SK-N-SH treated with all-trans-retinoic acid at 6 μM for 48 hours (cell line): ENCODE data around the gene ACSL5.

Source experiments
- ATAC-seq: fragments of 200-7000 bp; cut with Tn5 transposase; 3 replicates; pipeline ENCODE4 v1.9.1; 2020; ENCODE audit warnings: mild to moderate bottlenecking, moderate library complexity
- ARNTL ChIP-seq: fragments of 450-650 bp; formaldehyde crosslinking; IDR thresholded peaks from 2 replicates; pipeline ENCODE4 v1.5.0; 2020; ENCODE audit warnings: low read depth, mild to moderate bottlenecking, moderate library complexity, borderline replicate concordance
- BACH2 ChIP-seq: fragments of 250-450 bp; sonication (Bioruptor Pico); IDR thresholded peaks from 2 replicates; pipeline ENCODE4 v1.9.0; 2021; ENCODE audit warnings: mild to moderate bottlenecking, borderline replicate concordance
- CSDC2 ChIP-seq: fragments of 250-450 bp; sonication (Bioruptor Pico); IDR thresholded peaks from 2 replicates; pipeline ENCODE4 v1.5.0; 2020; ENCODE audit warnings: mild to moderate bottlenecking, moderate library complexity
- ESRRG ChIP-seq: fragments of 250-450 bp; sonication (Bioruptor Pico); IDR thresholded peaks from 2 replicates; pipeline ENCODE4 v1.6.1; 2021; ENCODE audit warnings: mild to moderate bottlenecking
- GLIS3 ChIP-seq: fragments of 250-450 bp; sonication (Bioruptor Pico); IDR thresholded peaks from 2 replicates; pipeline ENCODE4 v1.5.0; 2020; ENCODE audit warnings: mild to moderate bottlenecking, moderate library complexity
- ISL1 ChIP-seq: fragments of 250-450 bp; sonication (Bioruptor Pico); IDR thresholded peaks from 2 replicates; pipeline ENCODE4 v2.1.2; 2022; ENCODE audit warnings: mild to moderate bottlenecking, moderate library complexity
- OSR1 ChIP-seq: fragments of 250-450 bp; sonication (Bioruptor Pico); IDR thresholded peaks from 2 replicates; pipeline ENCODE4 v1.8.0; 2022; ENCODE audit warnings: moderate library complexity, mild to moderate bottlenecking, inconsistent platforms
- PPARA ChIP-seq: fragments of 250-450 bp; sonication (Bioruptor Pico); IDR thresholded peaks from 2 replicates; pipeline ENCODE4 v1.5.0; 2020; ENCODE audit warnings: mild to moderate bottlenecking, borderline replicate concordance
- RARB ChIP-seq: fragments of 250-450 bp; sonication (Bioruptor Pico); IDR thresholded peaks from 2 replicates; pipeline ENCODE4 v1.8.0; 2021; ENCODE audit warnings: mild to moderate bottlenecking, moderate library complexity
- TCF4 ChIP-seq: fragments of 250-450 bp; sonication (Bioruptor Pico); IDR thresholded peaks from 2 replicates; pipeline ENCODE4 v1.8.0; 2021; ENCODE audit warnings: mild to moderate bottlenecking, moderate library complexity, borderline replicate concordance
- TOX ChIP-seq: fragments of 250-450 bp; sonication (Bioruptor Pico); IDR thresholded peaks from 2 replicates; pipeline ENCODE4 v1.8.0; 2021; ENCODE audit warnings: mild to moderate bottlenecking, moderate library complexity, borderline replicate concordance
- ZC3H10 ChIP-seq: fragments of 250-450 bp; sonication (Bioruptor Pico); IDR thresholded peaks from 2 replicates; pipeline ENCODE4 v1.5.1; 2021; ENCODE audit warnings: mild to moderate bottlenecking, moderate library complexity
- ZFP3 ChIP-seq: fragments of 250-450 bp; sonication (Bioruptor Pico); IDR thresholded peaks from 2 replicates; pipeline ENCODE4 v1.5.0; 2020; ENCODE audit warnings: mild to moderate bottlenecking, moderate library complexity
- ZFP30 ChIP-seq: fragments of 450-650 bp; formaldehyde crosslinking; IDR thresholded peaks from 2 replicates; pipeline ENCODE4 v1.5.0; 2022; ENCODE audit warnings: mild to moderate bottlenecking, moderate library complexity
- ZNF565 ChIP-seq: fragments of 450-650 bp; formaldehyde crosslinking; conservative IDR thresholded peaks from 2 replicates; pipeline ENCODE4 v1.5.0; 2020; ENCODE audit warnings: low read depth, mild to moderate bottlenecking, moderate library complexity
- ZNF8 ChIP-seq: fragments of 450-650 bp; formaldehyde crosslinking; IDR thresholded peaks from 2 replicates; pipeline ENCODE4 v1.5.0; 2020; ENCODE audit warnings: mild to moderate bottlenecking, moderate library complexity
- TF ChIP-seq, protein P1 (sequence below): fragments of 250-450 bp; sonication (Bioruptor Pico); IDR thresholded peaks from 2 replicates; pipeline ENCODE4 v1.5.1; 2020; ENCODE audit warnings: low read depth, mild to moderate bottlenecking, moderate library complexity
- TF ChIP-seq, protein P2 (sequence below): fragments of 250-450 bp; sonication (Bioruptor Pico); IDR thresholded peaks from 2 replicates; pipeline ENCODE4 v1.5.0; 2020; ENCODE audit warnings: mild to moderate bottlenecking, moderate library complexity
- TF ChIP-seq, protein P3 (sequence below): fragments of 250-450 bp; sonication (Bioruptor Pico); IDR thresholded peaks from 2 replicates; pipeline ENCODE4 v1.8.0; 2020; ENCODE audit warnings: mild to moderate bottlenecking, moderate library complexity, borderline replicate concordance
- TF ChIP-seq, protein P4 (sequence below): fragments of 250-450 bp; sonication (Bioruptor Pico); IDR thresholded peaks from 2 replicates; pipeline ENCODE4 v1.5.1; 2021; ENCODE audit warnings: mild to moderate bottlenecking, moderate library complexity

Gene ACSL5

GRCh38 chr10:112409299-112409698, 35.4 kb downstream of the ACSL5 start:
- TF ChIP-seq, protein P1, sequence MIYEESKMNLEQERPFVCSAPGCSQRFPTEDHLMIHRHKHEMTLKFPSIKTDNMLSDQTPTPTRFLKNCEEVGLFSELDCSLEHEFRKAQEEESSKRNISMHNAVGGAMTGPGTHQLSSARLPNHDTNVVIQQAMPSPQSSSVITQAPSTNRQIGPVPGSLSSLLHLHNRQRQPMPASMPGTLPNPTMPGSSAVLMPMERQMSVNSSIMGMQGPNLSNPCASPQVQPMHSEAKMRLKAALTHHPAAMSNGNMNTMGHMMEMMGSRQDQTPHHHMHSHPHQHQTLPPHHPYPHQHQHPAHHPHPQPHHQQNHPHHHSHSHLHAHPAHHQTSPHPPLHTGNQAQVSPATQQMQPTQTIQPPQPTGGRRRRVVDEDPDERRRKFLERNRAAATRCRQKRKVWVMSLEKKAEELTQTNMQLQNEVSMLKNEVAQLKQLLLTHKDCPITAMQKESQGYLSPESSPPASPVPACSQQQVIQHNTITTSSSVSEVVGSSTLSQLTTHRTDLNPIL (CRISPR knock-in tag): no peak
- TF ChIP-seq ESRRG (CRISPR knock-in tag) (no peak), ARNTL (CRISPR knock-in tag) (no peak)

GRCh38 chr10:112409755-112410154, 35.8 kb downstream of the ACSL5 start:
- no peak for ATAC-seq
- TF ChIP-seq OSR1: no peak

More at GRCh38 chr10:112409299-112409698, 35.4 kb downstream of the ACSL5 start:
- ATAC-seq: no peak

- ATAC-seq: no peak
- no peak for TF ChIP-seq ARNTL (CRISPR knock-in tag)
- TF ChIP-seq ZNF565 (CRISPR knock-in tag): no peak
- TF ChIP-seq ESRRG (CRISPR knock-in tag): no peak
- TF ChIP-seq CSDC2 (CRISPR knock-in tag): no peak
- TF ChIP-seq, protein P2, sequence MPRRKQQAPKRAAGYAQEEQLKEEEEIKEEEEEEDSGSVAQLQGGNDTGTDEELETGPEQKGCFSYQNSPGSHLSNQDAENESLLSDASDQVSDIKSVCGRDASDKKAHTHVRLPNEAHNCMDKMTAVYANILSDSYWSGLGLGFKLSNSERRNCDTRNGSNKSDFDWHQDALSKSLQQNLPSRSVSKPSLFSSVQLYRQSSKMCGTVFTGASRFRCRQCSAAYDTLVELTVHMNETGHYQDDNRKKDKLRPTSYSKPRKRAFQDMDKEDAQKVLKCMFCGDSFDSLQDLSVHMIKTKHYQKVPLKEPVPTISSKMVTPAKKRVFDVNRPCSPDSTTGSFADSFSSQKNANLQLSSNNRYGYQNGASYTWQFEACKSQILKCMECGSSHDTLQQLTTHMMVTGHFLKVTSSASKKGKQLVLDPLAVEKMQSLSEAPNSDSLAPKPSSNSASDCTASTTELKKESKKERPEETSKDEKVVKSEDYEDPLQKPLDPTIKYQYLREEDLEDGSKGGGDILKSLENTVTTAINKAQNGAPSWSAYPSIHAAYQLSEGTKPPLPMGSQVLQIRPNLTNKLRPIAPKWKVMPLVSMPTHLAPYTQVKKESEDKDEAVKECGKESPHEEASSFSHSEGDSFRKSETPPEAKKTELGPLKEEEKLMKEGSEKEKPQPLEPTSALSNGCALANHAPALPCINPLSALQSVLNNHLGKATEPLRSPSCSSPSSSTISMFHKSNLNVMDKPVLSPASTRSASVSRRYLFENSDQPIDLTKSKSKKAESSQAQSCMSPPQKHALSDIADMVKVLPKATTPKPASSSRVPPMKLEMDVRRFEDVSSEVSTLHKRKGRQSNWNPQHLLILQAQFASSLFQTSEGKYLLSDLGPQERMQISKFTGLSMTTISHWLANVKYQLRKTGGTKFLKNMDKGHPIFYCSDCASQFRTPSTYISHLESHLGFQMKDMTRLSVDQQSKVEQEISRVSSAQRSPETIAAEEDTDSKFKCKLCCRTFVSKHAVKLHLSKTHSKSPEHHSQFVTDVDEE (CRISPR knock-in tag): no peak
- TF ChIP-seq TCF4 (CRISPR knock-in tag): no peak
- TF ChIP-seq RARB: no peak
- no peak for TF ChIP-seq ZC3H10 (CRISPR knock-in tag)
- TF ChIP-seq, protein P3, sequence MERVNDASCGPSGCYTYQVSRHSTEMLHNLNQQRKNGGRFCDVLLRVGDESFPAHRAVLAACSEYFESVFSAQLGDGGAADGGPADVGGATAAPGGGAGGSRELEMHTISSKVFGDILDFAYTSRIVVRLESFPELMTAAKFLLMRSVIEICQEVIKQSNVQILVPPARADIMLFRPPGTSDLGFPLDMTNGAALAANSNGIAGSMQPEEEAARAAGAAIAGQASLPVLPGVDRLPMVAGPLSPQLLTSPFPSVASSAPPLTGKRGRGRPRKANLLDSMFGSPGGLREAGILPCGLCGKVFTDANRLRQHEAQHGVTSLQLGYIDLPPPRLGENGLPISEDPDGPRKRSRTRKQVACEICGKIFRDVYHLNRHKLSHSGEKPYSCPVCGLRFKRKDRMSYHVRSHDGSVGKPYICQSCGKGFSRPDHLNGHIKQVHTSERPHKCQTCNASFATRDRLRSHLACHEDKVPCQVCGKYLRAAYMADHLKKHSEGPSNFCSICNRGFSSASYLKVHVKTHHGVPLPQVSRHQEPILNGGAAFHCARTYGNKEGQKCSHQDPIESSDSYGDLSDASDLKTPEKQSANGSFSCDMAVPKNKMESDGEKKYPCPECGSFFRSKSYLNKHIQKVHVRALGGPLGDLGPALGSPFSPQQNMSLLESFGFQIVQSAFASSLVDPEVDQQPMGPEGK: no peak
- no peak for TF ChIP-seq OSR1
Observed at GRCh38 chr10:112412696-112413095, 38.8 kb downstream of the ACSL5 start.

DNA sequence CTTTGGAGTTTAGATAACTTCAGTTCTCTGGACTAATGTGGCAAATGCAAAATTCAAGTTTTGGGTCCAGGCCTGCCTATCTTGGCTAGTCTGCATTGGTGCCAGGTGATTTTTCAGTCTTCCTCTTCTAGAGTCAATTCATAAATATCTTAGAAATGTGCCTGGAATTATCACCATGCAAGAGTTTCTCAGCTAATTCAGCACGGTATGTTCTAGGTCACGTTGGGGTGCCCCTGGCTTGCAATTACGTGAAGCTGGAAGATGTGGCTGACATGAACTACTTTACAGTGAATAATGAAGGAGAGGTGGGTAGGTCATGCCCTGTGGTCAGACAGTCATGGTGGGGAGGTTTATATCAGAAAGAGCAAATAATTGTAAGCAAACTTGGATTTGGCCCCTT, 47.8 kb downstream of the ACSL5 start:
- ATAC-seq: no peak
- TF ChIP-seq GLIS3 (CRISPR knock-in tag): no peak
- no peak for TF ChIP-seq RARB
- no peak for TF ChIP-seq PPARA
- no peak for TF ChIP-seq CSDC2 (CRISPR knock-in tag)
- TF ChIP-seq, protein P4, sequence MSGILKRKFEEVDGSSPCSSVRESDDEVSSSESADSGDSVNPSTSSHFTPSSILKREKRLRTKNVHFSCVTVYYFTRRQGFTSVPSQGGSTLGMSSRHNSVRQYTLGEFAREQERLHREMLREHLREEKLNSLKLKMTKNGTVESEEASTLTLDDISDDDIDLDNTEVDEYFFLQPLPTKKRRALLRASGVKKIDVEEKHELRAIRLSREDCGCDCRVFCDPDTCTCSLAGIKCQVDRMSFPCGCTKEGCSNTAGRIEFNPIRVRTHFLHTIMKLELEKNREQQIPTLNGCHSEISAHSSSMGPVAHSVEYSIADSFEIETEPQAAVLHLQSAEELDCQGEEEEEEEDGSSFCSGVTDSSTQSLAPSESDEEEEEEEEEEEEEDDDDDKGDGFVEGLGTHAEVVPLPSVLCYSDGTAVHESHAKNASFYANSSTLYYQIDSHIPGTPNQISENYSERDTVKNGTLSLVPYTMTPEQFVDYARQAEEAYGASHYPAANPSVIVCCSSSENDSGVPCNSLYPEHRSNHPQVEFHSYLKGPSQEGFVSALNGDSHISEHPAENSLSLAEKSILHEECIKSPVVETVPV: no peak
- TF ChIP-seq, protein P2 (CRISPR knock-in tag): no peak
- TF ChIP-seq ISL1 (CRISPR knock-in tag): no peak
- no peak for TF ChIP-seq ZC3H10 (CRISPR knock-in tag)
- TF ChIP-seq, protein P1 (CRISPR knock-in tag): no peak
- TF ChIP-seq ZNF8 (CRISPR knock-in tag): no peak
- no peak for TF ChIP-seq ZFP30
- no peak for TF ChIP-seq TOX
- no peak for TF ChIP-seq TCF4 (CRISPR knock-in tag)
- no peak for TF ChIP-seq BACH2
- no peak for TF ChIP-seq ZFP3 (CRISPR knock-in tag)
- no peak for TF ChIP-seq ARNTL (CRISPR knock-in tag)
- TF ChIP-seq OSR1: no peak
